Astrocyte (in vitro differentiated cells and primary cell): ENCODE measurements around the gene CES1. TPM values are rescaled to one million over a fixed set of nuclear protein-coding genes. Genes with fewer than 3 reads are reported as not detected.
A peak's percentile ranks its signal among the peaks of the same experiment; 100 is the strongest.

ENCODE experiments used
- DNase-seq: peaks from one replicate; pipeline ENCODE4 v3.0.0-alpha.2; 2010; ENCODE audit warnings: low read depth
- FAIRE-seq: peaks from 2 replicates; lab custom pipeline; 2011; peaks lifted over from hg19 to GRCh38; lab: Jason Lieb, UNC
- H2AFZ ChIP-seq: 2 replicates; pipeline ENCODE4 v1.6.0; 2012; ENCODE audit warnings: low read depth, low read length, inconsistent platforms
- H3K27ac ChIP-seq: 2 replicates; pipeline ENCODE4 v1.5.1; 2011; ENCODE audit warnings: low read depth, low read length, inconsistent platforms
- H3K27me3 ChIP-seq: 2 replicates; pipeline ENCODE4 v1.6.0; 2011; ENCODE audit warnings: low read length, inconsistent platforms; ENCODE audit not compliant: insufficient read depth
- H3K36me3 ChIP-seq: 2 replicates; pipeline ENCODE4 v1.5.1; 2011; ENCODE audit warnings: low read length, inconsistent platforms; ENCODE audit not compliant: insufficient read depth
- H3K4me1 ChIP-seq: 2 replicates; pipeline ENCODE4 v1.5.1; 2011; ENCODE audit warnings: low read length, inconsistent platforms; ENCODE audit not compliant: insufficient read depth
- H3K4me2 ChIP-seq: 2 replicates; pipeline ENCODE4 v1.6.0; 2012; ENCODE audit warnings: low read length, inconsistent platforms
- H3K4me3 ChIP-seq: 2 replicates; pipeline ENCODE4 v1.5.1; 2011; ENCODE audit warnings: low read depth, mild to moderate bottlenecking, low read length, inconsistent platforms; ENCODE audit not compliant: insufficient read depth
- H3K79me2 ChIP-seq: 2 replicates; pipeline ENCODE4 v1.6.0; 2012; ENCODE audit warnings: mild to moderate bottlenecking, low read length, inconsistent platforms; ENCODE audit not compliant: insufficient read depth
- H3K9ac ChIP-seq: 2 replicates; pipeline ENCODE4 v1.6.0; 2012; ENCODE audit warnings: mild to moderate bottlenecking, low read length, inconsistent platforms
- H3K9me3 ChIP-seq: 2 replicates; pipeline ENCODE4 v1.5.1; 2012; ENCODE audit warnings: low read depth, mild to moderate bottlenecking, low read length, inconsistent platforms; ENCODE audit not compliant: insufficient read depth
- H4K20me1 ChIP-seq: 2 replicates; pipeline ENCODE4 v1.6.0; 2012; ENCODE audit warnings: low read length, inconsistent platforms; ENCODE audit not compliant: insufficient read depth
- H3K27ac Mint-ChIP-seq: one replicate; pipeline ENCODE4 v1.8.0; 2021; ENCODE audit warnings: mild to moderate bottlenecking, mixed read lengths; ENCODE audit not compliant: unreplicated experiment
- H3K27me3 Mint-ChIP-seq: one replicate; pipeline ENCODE4 v1.8.0; 2021; ENCODE audit warnings: low read depth, mixed read lengths; ENCODE audit not compliant: unreplicated experiment
- H3K36me3 Mint-ChIP-seq: one replicate; pipeline ENCODE4 v1.8.0; 2021; ENCODE audit warnings: low read depth, mixed read lengths; ENCODE audit not compliant: unreplicated experiment
- H3K4me1 Mint-ChIP-seq: one replicate; pipeline ENCODE4 v1.8.0; 2021; ENCODE audit warnings: low read depth, mixed read lengths; ENCODE audit not compliant: unreplicated experiment
- H3K4me3 Mint-ChIP-seq: one replicate; pipeline ENCODE4 v1.8.0; 2021; ENCODE audit warnings: mild to moderate bottlenecking, moderate library complexity, mixed read lengths; ENCODE audit not compliant: unreplicated experiment
- H3K9me3 Mint-ChIP-seq: one replicate; pipeline ENCODE4 v1.8.0; 2021; ENCODE audit warnings: mild to moderate bottlenecking, mixed read lengths; ENCODE audit not compliant: unreplicated experiment
- EZH2 ChIP-seq: IDR thresholded peaks from 2 replicates; pipeline ENCODE4 v1.6.1; 2012; ENCODE audit warnings: mild to moderate bottlenecking, low read length, inconsistent platforms; ENCODE audit not compliant: insufficient read depth
- total RNA-seq: library from RNA; stranded (reverse); gene quantifications from 2 replicates; pipeline ENCODE4 v1.2.1, GENCODE V29; 2021
- TF ChIP-seq, protein P1 (sequence below): IDR thresholded peaks from 2 replicates; pipeline ENCODE4 v1.5.1; 2011; ENCODE audit warnings: low read depth, mild to moderate bottlenecking, inconsistent platforms, low read length, moderate library complexity; ENCODE audit not compliant: insufficient read depth

The CES1 gene
- total RNA-seq, 1 donor from 2014 or later = not detected

DNA sequence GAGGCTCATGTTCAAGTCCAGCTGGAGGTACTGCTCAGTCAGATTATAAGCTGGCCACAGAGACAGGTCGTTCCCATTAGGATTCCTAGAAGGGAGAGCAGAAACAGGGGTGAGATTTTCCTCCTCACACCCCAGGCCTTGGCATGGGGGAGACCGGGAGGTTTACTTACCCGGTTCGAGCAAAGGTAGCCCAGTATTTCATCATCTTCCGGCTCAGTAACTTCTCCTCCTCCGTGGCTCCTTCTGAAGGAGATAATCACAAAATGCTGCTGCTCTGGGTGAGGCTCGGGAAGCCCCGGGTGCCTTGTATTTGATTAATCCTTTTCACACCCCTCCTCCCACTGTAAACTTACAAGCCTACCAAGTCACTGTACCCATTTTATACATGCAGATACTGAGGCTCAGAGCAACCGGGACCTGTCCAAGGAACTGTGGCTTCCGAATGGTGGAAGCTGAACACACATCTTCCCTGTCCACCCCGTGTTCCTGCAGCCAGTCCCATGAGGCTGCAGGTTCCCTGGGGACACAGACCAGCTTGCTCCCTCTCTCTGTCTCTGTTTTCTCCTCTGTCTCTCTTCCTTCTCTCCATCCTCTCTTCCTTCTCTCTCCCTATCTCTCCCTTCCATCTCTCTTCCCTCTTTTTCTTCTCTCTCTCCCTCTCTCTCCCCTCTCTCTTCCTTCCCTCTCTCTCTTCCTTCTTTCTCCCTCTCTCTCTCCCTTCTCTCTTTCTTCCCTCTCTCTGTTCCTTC, 13.9 kb upstream of the CES1 start:
- Histone ChIP-seq H3K27ac (no peak overlapping the region), H3K9me3 (no peaks in the 10 kb centered on the region), H3K4me1 (no peaks in the 10 kb centered on the region), H4K20me1 (no peaks in the 10 kb centered on the region), H3K27me3 (no peaks in the 10 kb centered on the region), H3K79me2 (no peaks in the 10 kb centered on the region), H2AFZ (no peak overlapping the region), H3K36me3 (no peaks in the 10 kb centered on the region), H3K4me2 (no peak overlapping the region), H3K4me3 (no peak overlapping the region), H3K9ac (no peak overlapping the region)
- H3K27me3 Mint-ChIP-seq = peaks cover 26% of the 10 kb centered on the region
- no peaks in the 10 kb centered on the region for H3K9me3 Mint-ChIP-seq
- H3K27ac Mint-ChIP-seq = no peak overlapping the region
- FAIRE-seq (no peak), DNase-seq (no peak)
- TF ChIP-seq, protein P1, sequence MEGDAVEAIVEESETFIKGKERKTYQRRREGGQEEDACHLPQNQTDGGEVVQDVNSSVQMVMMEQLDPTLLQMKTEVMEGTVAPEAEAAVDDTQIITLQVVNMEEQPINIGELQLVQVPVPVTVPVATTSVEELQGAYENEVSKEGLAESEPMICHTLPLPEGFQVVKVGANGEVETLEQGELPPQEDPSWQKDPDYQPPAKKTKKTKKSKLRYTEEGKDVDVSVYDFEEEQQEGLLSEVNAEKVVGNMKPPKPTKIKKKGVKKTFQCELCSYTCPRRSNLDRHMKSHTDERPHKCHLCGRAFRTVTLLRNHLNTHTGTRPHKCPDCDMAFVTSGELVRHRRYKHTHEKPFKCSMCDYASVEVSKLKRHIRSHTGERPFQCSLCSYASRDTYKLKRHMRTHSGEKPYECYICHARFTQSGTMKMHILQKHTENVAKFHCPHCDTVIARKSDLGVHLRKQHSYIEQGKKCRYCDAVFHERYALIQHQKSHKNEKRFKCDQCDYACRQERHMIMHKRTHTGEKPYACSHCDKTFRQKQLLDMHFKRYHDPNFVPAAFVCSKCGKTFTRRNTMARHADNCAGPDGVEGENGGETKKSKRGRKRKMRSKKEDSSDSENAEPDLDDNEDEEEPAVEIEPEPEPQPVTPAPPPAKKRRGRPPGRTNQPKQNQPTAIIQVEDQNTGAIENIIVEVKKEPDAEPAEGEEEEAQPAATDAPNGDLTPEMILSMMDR = no peak
- no peak for TF ChIP-seq EZH2
- no peak overlapping the region for H3K4me3 Mint-ChIP-seq
- no peaks in the 10 kb centered on the region for H3K36me3 Mint-ChIP-seq
- H3K4me1 Mint-ChIP-seq = no peaks in the 10 kb centered on the region

DNA sequence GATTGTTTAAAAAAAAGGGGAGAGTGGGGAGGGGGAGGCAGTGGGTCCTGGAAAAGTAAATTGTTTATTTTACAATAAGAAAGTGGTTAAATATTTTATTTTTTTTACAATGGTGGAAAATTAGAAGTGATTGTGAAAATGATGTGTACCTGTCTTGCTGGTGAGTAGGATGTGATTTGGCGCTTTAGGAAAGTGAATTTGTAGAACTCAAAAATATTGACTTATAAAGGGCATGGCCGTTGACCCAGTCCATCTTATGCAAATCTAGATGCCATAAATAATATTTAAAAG, 10.2 kb upstream of the CES1 start:
- H3K4me1 ChIP-seq = no peaks in the 10 kb centered on the region
- no peak overlapping the region for H3K4me2 ChIP-seq
- no peak overlapping the region for H3K4me3 ChIP-seq
- H3K9me3 Mint-ChIP-seq = no peaks in the 10 kb centered on the region
- no peaks in the 10 kb centered on the region for H3K36me3 ChIP-seq
- H3K27me3 ChIP-seq = no peaks in the 10 kb centered on the region
- H3K27ac Mint-ChIP-seq = no peak overlapping the region
- no peaks in the 10 kb centered on the region for H3K4me1 Mint-ChIP-seq
- DNase-seq (no peak), FAIRE-seq (no peak)
- no peaks in the 10 kb centered on the region for H3K79me2 ChIP-seq
- no peaks in the 10 kb centered on the region for H3K9me3 ChIP-seq
- no peak for TF ChIP-seq EZH2
- TF ChIP-seq, protein P1 = no peak
- no peak overlapping the region for H3K9ac ChIP-seq
- peaks cover 42% of the 10 kb centered on the region for H3K27me3 Mint-ChIP-seq
- no peak overlapping the region for H3K27ac ChIP-seq
- no peak overlapping the region for H2AFZ ChIP-seq
- H3K4me3 Mint-ChIP-seq = no peak overlapping the region
- no peaks in the 10 kb centered on the region for H3K36me3 Mint-ChIP-seq
- no peaks in the 10 kb centered on the region for H4K20me1 ChIP-seq

DNA sequence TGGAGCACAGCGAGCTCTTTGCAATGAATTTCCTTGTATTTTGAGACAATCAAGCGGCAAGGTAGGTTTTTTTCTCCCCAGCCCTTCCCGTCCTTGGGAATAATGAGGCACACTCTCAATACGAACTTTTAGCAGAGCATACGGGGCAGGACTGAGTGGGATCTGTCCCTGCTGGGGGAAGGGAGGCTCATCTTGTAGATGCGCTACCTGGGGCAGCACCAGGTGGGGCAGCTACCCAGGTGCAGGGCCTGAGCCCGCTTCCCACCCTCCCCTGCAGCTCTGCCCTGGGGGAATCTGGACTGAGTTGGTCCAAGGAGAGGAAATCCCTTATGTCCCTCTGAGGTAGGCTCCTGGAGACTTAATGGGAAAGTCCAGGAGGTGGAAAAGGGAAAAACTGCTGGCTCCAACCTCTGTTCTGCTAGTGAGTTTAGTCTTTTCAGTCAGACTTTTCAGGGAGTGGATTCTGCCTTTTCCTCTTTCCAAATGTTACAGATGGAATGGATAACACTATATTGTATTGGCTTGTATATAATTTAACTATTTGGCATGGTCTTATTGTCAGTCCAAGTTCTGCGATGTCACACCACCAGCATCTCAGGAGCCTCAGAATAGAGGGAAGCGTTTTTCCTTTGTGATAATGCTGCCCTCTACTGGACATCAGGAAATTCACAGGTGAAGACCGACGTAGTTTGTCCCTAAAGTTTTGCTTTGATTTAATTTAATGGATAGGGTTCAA, 9.6 kb upstream of the CES1 start:
- Mint-ChIP-seq H3K27me3 (peaks cover 43% of the 10 kb centered on the region), H3K36me3 (no peaks in the 10 kb centered on the region), H3K4me3 (no peak overlapping the region), H3K9me3 (no peaks in the 10 kb centered on the region), H3K27ac (no peak overlapping the region), H3K4me1 (no peaks in the 10 kb centered on the region)
- FAIRE-seq = no peak
- TF ChIP-seq EZH2 = no peak
- TF ChIP-seq, protein P1 = peak; percentile 67
- Histone ChIP-seq H2AFZ (no peak overlapping the region), H3K27me3 (no peaks in the 10 kb centered on the region), H3K79me2 (no peaks in the 10 kb centered on the region), H4K20me1 (no peaks in the 10 kb centered on the region), H3K36me3 (no peaks in the 10 kb centered on the region), H3K27ac (no peak overlapping the region), H3K4me1 (no peaks in the 10 kb centered on the region), H3K9me3 (no peaks in the 10 kb centered on the region), H3K4me3 (no peak overlapping the region), H3K4me2 (no peak overlapping the region), H3K9ac (no peak overlapping the region)
- peak; percentile 7 for DNase-seq
